ENCODE measurements around the gene ITPK1. TPM values are rescaled to one million over a fixed set of nuclear protein-coding genes. Genes with fewer than 3 reads are reported as not detected.

The ITPK1 gene
- total and polyA plus RNA-seq, 2 experiments from 2014 or later = 35.9 to 101 TPM

- Mint-ChIP-seq H3K27me3 (ENCODE audit: insufficient read depth, low read depth, poor library complexity) (peaks cover 9% of the 10 kb centered on the region), H3K4me1 (no peaks in the 10 kb centered on the region; the same call in 2 of the 3 replicates), H3K27ac (no peak overlapping the region), H3K4me3 (no peak overlapping the region), H3K36me3 (ENCODE audit: low read depth) (peaks cover 37% of the 10 kb centered on the region), H3K9me3 (no peaks in the 10 kb centered on the region)
- no peaks in the 10 kb centered on the region for H3K27me3 ChIP-seq (ENCODE audit: insufficient read depth)
- no peak for TF ChIP-seq EZH2 (IDR thresholded peaks at IDR 0.05; ENCODE audit: low read depth, unreplicated experiment)
- TF ChIP-seq JUNB (IDR thresholded peaks at IDR 0.05; ENCODE audit: unreplicated experiment) = no peak
- no peak for TF ChIP-seq ZNF114 (CRISPR knock-in tag; IDR thresholded peaks at IDR 0.05)
- no peak for TF ChIP-seq NANOG (IDR thresholded peaks at IDR 0.05; ENCODE audit: borderline replicate concordance)
- TF ChIP-seq, protein P1, sequence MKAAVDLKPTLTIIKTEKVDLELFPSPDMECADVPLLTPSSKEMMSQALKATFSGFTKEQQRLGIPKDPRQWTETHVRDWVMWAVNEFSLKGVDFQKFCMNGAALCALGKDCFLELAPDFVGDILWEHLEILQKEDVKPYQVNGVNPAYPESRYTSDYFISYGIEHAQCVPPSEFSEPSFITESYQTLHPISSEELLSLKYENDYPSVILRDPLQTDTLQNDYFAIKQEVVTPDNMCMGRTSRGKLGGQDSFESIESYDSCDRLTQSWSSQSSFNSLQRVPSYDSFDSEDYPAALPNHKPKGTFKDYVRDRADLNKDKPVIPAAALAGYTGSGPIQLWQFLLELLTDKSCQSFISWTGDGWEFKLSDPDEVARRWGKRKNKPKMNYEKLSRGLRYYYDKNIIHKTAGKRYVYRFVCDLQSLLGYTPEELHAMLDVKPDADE (IDR thresholded peaks at IDR 0.05) = no peak
- TF ChIP-seq, protein P2, sequence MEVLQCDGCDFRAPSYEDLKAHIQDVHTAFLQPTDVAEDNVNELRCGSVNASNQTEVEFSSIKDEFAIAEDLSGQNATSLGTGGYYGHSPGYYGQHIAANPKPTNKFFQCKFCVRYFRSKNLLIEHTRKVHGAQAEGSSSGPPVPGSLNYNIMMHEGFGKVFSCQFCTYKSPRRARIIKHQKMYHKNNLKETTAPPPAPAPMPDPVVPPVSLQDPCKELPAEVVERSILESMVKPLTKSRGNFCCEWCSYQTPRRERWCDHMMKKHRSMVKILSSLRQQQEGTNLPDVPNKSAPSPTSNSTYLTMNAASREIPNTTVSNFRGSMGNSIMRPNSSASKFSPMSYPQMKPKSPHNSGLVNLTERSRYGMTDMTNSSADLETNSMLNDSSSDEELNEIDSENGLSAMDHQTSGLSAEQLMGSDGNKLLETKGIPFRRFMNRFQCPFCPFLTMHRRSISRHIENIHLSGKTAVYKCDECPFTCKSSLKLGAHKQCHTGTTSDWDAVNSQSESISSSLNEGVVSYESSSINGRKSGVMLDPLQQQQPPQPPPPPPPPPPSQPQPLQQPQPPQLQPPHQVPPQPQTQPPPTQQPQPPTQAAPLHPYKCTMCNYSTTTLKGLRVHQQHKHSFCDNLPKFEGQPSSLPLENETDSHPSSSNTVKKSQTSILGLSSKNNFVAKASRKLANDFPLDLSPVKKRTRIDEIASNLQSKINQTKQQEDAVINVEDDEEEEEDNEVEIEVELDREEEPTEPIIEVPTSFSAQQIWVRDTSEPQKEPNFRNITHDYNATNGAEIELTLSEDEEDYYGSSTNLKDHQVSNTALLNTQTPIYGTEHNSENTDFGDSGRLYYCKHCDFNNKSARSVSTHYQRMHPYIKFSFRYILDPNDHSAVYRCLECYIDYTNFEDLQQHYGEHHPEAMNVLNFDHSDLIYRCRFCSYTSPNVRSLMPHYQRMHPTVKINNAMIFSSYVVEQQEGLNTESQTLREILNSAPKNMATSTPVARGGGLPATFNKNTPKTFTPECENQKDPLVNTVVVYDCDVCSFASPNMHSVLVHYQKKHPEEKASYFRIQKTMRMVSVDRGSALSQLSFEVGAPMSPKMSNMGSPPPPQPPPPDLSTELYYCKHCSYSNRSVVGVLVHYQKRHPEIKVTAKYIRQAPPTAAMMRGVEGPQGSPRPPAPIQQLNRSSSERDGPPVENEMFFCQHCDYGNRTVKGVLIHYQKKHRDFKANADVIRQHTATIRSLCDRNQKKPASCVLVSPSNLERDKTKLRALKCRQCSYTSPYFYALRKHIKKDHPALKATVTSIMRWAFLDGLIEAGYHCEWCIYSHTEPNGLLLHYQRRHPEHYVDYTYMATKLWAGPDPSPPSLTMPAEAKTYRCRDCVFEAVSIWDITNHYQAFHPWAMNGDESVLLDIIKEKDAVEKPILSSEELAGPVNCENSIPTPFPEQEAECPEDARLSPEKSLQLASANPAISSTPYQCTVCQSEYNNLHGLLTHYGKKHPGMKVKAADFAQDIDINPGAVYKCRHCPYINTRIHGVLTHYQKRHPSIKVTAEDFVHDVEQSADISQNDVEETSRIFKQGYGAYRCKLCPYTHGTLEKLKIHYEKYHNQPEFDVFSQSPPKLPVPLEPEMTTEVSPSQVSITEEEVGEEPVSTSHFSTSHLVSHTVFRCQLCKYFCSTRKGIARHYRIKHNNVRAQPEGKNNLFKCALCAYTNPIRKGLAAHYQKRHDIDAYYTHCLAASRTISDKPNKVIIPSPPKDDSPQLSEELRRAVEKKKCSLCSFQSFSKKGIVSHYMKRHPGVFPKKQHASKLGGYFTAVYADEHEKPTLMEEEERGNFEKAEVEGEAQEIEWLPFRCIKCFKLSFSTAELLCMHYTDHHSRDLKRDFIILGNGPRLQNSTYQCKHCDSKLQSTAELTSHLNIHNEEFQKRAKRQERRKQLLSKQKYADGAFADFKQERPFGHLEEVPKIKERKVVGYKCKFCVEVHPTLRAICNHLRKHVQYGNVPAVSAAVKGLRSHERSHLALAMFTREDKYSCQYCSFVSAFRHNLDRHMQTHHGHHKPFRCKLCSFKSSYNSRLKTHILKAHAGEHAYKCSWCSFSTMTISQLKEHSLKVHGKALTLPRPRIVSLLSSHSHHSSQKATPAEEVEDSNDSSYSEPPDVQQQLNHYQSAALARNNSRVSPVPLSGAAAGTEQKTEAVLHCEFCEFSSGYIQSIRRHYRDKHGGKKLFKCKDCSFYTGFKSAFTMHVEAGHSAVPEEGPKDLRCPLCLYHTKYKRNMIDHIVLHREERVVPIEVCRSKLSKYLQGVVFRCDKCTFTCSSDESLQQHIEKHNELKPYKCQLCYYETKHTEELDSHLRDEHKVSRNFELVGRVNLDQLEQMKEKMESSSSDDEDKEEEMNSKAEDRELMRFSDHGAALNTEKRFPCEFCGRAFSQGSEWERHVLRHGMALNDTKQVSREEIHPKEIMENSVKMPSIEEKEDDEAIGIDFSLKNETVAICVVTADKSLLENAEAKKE (CRISPR knock-in tag; IDR thresholded peaks at IDR 0.05) = no peak
- no peak for TF ChIP-seq CREB1 (CRISPR knock-in tag; IDR thresholded peaks at IDR 0.05; ENCODE audit: low read depth)
- no peak for TF ChIP-seq CTCF (conservative IDR thresholded peaks at IDR 0.05; ENCODE audit: low read depth in 2 of 2)
- no peaks in the 10 kb centered on the region for H3K79me2 ChIP-seq (replicated peaks; ENCODE audit: insufficient read depth)
- H2AFZ ChIP-seq = no peak overlapping the region
- no peaks in the 10 kb centered on the region for H4K20me1 ChIP-seq (replicated peaks; ENCODE audit: insufficient read depth)
- no peaks in the 10 kb centered on the region; the same call in 1 of the 2 replicates for H3K36me3 ChIP-seq (ENCODE audit: insufficient read depth)
- H3K9me2 ChIP-seq (ENCODE audit: insufficient read depth) = no peaks in the 10 kb centered on the region
- H3K27ac ChIP-seq (ENCODE audit: low read depth) = no peak overlapping the region
- no peaks in the 10 kb centered on the region for H3F3A ChIP-seq (replicated peaks; ENCODE audit: low read depth)
- DNase-seq (ENCODE audit: low spot score) = no peak
- H3K4me2 ChIP-seq = no peak overlapping the region
- no peak for ATAC-seq
- H3K4me1 ChIP-seq (ENCODE audit: insufficient read depth) = no peaks in the 10 kb centered on the region
- H3K4me3 ChIP-seq = no peak overlapping the region
Observed at GRCh38 chr14:92948647-92949046, 167.1 kb downstream of the ITPK1 start.

Measured in GM23338 (cell line).